Thyroid gland (tissue), 4 donors: ENCODE data around the gene ETFB.

ENCODE experiments used
- POLR2A ChIP-seq, 2 donors: fragments of 450-650 bp; IDR thresholded peaks; one replicate each; pipeline ENCODE4 v1.6.1; 2017; ENCODE audit warnings: antibody characterized with exemption in 2 of 2, mild to moderate bottlenecking in 2 of 2, moderate library complexity in 1 of 2
- TF ChIP-seq, protein P1 (sequence below), 6 experiments: fragments of 200-600 bp in 3 of 6; fragments of 450-650 bp in 3 of 6; sonication (generic) in 3 of 6; IDR thresholded peaks; one replicate each; pipeline ENCODE4 v1.5.1; 2016 to 2019; ENCODE audit warnings: antibody characterized with exemption in 6 of 6, mild to moderate bottlenecking in 2 of 6, inconsistent platforms in 1 of 6, moderate library complexity in 1 of 6

DNA sequence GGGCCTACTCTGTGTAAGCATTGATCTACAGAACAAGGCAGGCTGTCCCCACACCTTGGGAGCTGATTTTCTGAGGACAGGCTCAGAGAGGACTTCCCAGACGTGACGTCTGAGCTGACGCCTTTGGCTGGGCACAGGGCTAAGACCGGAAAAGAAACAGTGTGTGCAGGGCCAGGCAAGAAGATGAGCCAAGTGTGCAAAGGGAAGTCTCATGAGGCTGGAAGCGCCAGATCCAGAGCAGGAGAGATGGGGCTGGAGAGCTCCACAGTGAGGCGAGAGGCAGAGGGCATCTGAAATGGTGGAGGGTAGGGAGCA lies 42.1 kb downstream of the ETFB start:
- TF ChIP-seq, protein P1, sequence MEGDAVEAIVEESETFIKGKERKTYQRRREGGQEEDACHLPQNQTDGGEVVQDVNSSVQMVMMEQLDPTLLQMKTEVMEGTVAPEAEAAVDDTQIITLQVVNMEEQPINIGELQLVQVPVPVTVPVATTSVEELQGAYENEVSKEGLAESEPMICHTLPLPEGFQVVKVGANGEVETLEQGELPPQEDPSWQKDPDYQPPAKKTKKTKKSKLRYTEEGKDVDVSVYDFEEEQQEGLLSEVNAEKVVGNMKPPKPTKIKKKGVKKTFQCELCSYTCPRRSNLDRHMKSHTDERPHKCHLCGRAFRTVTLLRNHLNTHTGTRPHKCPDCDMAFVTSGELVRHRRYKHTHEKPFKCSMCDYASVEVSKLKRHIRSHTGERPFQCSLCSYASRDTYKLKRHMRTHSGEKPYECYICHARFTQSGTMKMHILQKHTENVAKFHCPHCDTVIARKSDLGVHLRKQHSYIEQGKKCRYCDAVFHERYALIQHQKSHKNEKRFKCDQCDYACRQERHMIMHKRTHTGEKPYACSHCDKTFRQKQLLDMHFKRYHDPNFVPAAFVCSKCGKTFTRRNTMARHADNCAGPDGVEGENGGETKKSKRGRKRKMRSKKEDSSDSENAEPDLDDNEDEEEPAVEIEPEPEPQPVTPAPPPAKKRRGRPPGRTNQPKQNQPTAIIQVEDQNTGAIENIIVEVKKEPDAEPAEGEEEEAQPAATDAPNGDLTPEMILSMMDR (IDR thresholded peaks at IDR 0.05) = no peak
- TF ChIP-seq POLR2A (IDR thresholded peaks at IDR 0.05) = no peak
